Inflammatory macrophage treated with lipopolysaccharide for 4 hours (primary cell): ENCODE data around the gene ENDOV.

Source experiments
- DNase-seq: peaks from one replicate; pipeline ENCODE4 v3.0.0-alpha.2; 2020

Gene ENDOV

DNA sequence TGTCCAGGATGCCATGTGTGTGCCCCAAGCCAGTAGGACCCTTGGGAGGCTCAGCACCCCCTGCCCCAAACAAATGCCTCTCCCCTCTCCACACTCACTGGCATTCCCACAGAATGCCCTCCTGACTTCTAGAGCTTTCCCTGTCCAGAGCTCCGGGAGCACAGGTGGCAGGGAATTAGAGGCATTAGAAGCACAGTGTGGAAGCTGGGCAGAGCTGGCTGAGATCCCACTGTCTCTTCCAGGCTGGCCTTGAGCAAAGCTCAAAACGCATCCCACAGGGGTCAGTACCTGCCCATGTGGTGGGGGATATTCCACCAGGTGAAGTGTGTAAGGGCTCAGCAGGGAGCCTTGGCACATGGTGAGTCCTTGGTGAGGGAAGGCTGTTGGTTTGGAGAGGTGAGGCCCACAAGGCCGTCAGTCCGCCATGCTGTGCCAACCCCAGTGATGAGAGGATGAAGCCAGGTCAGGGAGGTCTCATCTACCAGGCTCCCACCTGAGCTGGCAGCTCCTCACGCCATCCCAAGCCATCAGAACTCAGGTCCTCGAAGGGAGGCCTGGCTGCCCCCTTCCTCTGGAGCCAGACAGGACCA lies 18.1 kb downstream of the ENDOV start:
- DNase-seq = no peak

DNA sequence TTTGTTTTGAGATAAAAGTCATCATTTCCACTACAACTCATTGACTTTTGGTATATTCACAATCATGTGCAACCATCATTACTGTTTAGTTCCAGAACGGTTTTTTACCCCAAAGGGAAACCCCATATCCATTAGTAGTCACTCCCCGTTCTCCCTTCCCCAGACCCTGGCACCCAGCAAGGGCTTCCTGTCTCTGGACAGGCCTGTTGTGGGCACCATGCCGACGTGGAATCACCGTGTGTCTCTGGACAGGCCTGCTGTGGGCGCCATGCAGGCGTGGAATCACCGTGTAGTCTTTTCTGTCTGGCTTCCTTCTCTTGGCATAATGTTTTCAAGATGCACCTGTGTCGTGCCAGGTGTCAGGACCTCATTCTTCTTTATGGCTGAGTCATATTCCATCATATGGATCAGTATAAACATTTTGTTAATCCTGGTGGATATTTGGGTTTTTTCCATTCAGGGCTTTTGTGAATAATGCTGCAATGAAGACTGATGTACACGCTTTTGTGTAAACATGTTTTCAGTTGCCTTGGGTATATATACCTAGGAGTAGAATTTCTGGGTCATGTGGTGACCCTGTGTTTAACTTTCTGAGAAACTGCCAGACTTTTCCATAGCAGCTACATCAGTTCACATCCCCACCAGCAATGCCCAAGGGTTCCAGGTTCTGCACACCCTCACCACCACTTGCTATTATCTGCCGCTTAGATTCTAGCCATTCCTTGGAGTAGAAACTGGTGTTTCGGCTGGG lies 19.1 kb downstream of the ENDOV start:
- no peak for DNase-seq

DNA sequence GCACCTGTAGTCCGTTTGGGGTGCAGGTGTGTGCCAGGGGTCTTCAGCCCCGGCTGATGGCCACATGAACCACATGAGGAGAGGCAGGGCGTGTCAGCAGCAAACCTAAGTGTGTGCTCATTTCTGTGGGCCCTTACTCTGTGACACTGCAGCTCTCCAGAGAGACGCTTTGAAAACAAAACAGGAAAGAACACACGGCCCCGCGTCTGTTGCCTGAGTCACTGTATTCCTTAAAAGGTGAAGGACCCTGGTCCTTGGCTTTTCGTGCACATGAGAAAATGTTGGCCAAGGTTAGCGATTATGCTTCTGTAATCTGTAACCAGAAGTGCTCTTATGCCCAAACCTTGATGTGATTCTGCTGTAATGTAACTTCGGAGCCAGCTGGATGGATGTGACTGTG lies 22.6 kb downstream of the ENDOV start:
- DNase-seq = no peak

DNA sequence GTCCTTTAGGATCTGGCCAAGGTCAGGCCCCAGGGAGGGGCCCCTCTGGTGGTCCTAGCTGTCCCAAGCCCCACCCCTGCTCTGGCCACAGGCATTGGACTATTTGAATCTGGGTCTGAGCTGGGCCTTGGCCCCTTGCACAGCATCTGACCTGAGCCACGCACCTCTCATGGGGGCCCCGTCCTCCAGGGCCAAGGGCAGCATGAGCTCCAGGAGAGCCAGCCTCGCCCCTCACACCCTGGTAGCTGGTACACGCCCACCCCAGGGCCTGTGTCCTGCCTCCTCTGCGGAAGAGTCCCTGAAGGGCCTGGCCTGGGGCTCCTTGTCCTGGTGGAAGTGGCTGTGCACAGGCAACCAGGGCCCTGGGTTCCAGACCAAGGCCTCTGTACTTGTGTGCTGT lies 23.8 kb downstream of the ENDOV start:
- no peak for DNase-seq

GRCh38 chr17:80439499-80439898 lies 24.5 kb downstream of the ENDOV start:
- no peak for DNase-seq

DNA sequence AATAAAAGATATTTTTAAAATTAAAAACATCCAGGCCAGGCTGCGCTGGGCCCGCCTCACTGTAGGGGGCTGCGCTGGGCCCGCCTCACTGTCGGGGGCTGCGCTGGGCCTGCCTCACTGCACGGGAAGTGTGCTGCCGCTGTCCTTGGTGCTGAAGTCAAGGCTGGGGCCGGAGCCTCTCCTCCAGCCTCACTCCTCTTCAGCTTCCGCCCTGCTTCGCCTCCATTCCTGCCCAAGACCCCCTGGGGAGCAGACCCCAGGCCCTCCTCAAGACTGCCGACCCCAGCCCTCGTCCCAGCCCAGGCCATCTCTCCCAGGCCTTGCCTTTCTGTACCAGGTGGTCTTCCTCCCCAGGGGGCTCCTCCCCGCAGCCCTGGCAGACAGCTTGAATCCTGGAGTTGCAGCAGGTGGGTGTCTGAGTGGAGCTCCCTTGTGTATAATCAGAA lies 26.2 kb downstream of the ENDOV start:
- DNase-seq = no peak

DNA sequence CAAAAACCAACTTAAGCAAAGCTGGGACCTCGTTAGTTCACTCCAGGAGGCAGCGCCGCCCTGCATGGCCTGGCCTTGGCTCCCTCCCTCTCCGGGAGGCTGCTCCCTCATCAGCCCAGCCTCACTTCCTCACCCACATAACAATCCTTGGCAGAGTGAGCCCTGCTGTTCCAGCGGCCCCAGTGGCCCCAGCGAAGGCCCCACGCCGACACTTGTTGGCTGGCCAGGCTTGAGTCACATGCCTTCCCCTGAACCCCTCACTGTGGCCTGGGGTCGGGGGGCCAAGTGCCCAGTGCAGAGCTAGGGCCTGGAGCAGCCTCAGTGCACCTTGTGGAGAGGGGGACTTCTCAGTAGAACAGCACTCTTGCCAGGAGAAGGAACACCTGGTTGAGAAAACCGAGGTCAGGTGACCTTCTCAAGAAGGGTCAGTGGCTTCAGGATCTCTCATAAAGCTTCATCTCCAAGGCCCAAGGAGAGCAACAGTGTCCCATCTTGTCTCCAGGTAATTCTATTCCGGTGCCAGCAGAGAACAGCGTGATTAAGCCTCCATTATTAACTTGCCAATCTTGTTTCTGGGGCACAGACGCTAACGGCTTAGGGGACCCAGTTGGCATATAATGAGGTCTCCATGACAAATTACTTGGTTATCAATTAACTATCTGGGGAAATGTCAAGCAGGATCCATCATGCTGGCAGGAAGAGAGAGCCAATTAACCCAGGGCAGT lies 26.8 kb downstream of the ENDOV start:
- DNase-seq = no peak

GRCh38 chr17:80442323-80442659 lies 27.3 kb downstream of the ENDOV start:
- no peak for DNase-seq

- no peak for DNase-seq
These were observed 27.8 kb downstream of the ENDOV start for GRCh38 chr17:80442764-80443163.

- DNase-seq = no peak
These were observed 28.5 kb downstream of the ENDOV start for GRCh38 chr17:80443498-80443897.

DNA sequence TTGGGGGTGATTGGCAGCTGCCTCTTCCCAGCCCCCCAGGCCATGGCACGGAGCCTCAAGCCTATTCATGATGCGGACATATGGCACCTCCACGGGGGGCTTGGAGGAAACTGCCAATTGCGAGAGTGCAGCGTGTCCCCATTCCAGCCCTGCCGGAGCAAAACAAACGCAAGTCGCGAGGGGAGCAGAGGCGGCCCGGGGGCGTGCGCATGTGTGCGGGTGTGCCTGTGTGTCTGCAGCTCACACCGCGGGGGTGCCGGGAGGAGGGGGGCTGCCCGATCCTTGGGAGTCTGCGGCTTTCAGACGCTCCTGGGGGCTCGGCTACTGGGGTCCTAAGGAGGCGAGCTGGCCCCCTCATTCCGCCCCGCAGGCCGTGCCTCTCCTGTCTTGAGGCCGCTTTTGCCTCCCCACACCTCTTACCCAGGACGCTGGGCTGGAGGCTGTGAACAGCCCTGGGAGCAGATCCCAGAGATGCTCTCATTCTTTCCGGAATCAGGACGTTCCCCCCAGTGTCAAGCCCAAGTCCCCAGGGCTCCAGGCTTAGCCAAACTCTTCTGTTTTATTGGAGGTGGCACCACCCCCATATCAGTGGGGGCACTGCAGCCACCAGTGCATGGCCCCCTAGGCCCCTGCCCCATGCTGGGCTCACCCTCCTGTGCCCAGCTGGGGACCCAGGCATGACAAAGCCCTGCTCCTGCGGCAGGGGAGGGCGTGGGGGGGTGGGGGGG lies 29.1 kb downstream of the ENDOV start:
- no peak for DNase-seq

- no peak for DNase-seq
These were observed 29.6 kb downstream of the ENDOV start for GRCh38 chr17:80444644-80444979.

DNA sequence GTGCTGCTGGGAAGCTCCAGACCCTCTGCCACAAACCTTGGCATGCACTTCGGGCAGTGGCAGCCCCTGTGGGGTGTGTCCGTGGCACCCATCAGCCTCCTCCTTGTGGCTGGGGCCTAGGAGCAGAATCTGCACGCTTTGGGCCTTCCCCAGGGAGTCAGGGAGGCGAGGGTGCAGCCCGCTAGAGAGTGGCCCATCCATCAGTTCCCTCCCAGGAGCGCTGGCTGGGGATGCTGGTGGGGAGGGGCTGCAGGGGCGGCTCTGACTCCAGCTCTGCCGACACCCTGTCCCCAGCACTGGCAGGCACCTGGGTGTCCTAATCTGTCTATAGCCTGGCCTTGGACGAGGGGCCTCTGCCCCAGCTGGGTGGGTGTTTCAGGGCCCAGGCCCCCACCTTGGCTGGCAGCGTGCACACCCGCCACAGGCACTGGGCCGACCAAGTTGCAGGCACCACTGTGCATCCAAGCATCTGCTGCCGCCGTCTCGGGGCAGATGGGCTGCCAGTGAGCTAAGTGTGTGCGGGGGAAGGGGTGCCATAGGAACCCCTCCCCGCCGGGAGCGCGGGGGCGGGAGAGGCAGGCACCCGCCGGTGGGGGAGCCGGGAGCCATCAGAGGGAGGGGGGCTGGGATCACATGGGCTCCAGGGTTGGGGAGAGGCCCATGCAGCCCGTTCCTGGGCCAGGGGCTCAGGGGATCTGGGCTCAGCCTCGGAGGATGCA lies 30.2 kb downstream of the ENDOV start:
- DNase-seq = no peak

- no peak for DNase-seq
These were observed 30.8 kb downstream of the ENDOV start for GRCh38 chr17:80445726-80446110.

DNA sequence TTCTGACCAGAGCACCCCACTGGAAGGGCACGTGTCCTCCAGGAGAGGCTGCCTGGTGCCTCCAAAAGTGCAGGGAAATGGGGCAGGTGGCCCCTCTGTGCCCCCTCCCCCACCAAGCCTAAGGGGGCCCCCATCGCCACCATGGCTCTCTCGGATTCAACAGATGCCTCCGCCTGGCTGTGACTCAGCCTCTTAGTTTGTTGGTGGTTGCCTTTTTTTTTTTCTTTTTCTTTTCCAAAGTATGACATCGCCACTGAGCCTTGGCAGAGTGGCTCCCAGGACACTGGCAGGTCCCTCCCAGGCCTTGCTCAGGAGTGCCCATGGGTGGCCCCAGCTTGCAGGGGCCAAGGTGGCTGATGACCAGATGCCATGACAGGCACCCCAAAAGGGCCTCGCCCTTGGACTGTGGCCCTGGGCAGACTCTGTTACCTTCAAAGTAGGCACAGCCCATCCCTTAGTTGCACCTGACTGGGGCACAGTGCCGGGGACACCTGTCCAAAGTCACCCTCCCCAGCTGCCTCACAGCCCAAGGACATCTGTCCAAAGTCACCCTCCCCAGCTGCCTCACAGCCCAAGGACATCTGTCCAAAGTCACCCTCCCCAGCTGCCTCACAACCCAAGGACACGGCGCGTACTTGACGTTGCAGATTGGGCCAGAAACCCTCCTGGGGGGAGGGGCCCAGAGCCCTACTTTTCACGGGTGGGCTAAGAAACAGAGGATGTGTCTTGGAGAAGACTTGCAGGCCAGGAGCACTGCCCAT lies 31.9 kb downstream of the ENDOV start:
- no peak for DNase-seq

- DNase-seq = no peak
These were observed 32.8 kb downstream of the ENDOV start for GRCh38 chr17:80447790-80448189.

- no peak for DNase-seq
These were observed 34.4 kb downstream of the ENDOV start for GRCh38 chr17:80449194-80449929.

DNA sequence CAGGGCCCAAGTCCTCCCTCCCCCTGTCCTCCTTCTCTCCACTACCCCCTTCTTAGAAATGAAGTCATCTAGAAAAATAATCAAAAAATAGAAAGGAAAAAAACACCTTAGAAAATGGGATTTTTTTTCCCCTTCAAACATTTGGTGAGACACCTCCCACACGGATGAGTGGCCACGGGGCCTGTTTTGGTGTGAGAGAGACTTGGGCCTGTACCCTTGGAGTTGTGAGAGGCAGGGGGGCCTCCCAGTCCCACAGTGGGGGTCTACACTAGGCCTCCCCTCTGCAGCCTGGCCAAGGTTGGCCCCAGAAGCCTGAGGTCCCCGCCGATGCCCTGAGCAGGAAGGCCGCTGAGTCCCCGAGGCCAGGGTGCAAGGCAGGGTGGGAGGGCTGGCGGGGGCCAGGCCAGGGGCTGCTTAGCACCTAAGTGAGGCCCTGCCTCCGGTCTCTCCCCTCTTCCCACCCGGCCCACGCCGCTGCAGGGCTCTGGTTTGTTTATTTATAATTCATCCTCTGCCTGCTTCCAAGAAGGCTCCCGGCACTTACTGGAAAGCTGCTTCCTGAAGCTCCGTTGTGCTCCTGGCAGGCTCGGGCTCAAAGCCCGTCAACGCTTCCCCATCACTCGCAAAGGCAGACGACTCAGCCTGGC lies 35.1 kb downstream of the ENDOV start:
- DNase-seq = no peak

DNA sequence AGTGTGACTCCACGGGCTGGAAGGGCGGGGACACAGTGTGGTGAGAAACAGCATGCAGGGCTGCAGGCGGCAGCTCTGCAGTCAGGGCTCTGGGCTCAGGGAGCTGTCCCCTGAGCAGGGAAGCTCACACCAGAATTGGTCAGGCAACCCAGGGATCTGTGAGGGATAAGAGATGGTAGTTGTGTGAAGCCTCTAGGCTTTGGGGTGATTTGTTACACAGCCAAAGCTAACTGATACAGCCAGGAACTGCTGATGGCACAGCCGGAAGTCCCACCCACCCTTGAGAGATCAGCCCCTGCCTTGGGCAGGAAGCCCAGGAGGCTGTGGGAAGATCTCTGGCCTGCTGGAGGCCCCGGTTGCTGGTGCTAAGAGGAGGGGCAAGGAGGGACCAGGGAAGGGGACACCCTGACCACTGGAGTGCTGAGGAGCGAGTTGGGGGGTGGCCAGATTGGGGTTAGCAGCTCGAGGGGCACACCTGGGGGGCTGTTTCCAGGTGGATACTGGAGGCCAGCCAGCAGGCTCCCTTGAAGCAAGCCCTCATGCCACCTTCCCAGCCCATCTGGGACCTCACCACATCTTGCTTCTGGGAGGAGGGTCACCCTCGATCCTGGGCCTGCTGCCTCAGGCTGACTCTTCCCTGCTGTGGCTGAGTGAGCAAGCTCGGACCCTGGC lies 36.3 kb downstream of the ENDOV start:
- no peak for DNase-seq

GRCh38 chr17:80452173-80452915 lies 37.4 kb downstream of the ENDOV start:
- DNase-seq = no peak
